NCI-H1105 treated with DMSO at 0.1 percent for 48 hours (cell line): ENCODE data around the gene S100A4.
"Not testable (repeated sequence)": the region's sequence is repeated elsewhere in the genome, so short reads cannot be mapped to it uniquely, and the experiment has no call there.

ENCODE experiments used
- DNase-seq: peaks from one replicate; lab custom pipeline; 2025; lab: John Stamatoyannopoulos, UW

Gene S100A4

DNA sequence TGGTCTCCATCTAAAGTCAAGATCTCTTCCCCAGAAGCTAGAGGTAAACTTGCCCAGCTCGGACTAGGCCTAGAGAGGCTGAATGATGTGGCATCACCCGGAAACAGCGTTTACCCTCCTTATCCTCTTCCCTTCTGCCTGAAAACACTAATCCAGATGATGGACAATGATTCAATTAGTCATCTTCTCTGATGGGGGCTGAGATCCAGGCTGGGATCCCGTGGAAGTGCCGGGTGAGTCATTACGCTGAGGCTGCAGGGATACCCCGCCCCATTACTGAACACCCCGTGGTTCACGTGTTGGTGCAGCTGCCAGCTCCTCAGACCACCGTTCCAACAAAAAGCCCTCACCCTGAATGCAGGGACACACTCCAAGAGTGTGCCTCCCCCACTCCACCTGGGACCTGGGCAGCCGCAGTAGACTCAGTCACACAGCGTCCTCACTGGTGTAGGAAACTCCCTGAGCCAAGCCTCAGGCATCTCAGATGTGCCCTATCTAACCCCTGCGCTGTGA lies 11.9 kb downstream of the S100A4 start:
- no peak for DNase-seq

DNA sequence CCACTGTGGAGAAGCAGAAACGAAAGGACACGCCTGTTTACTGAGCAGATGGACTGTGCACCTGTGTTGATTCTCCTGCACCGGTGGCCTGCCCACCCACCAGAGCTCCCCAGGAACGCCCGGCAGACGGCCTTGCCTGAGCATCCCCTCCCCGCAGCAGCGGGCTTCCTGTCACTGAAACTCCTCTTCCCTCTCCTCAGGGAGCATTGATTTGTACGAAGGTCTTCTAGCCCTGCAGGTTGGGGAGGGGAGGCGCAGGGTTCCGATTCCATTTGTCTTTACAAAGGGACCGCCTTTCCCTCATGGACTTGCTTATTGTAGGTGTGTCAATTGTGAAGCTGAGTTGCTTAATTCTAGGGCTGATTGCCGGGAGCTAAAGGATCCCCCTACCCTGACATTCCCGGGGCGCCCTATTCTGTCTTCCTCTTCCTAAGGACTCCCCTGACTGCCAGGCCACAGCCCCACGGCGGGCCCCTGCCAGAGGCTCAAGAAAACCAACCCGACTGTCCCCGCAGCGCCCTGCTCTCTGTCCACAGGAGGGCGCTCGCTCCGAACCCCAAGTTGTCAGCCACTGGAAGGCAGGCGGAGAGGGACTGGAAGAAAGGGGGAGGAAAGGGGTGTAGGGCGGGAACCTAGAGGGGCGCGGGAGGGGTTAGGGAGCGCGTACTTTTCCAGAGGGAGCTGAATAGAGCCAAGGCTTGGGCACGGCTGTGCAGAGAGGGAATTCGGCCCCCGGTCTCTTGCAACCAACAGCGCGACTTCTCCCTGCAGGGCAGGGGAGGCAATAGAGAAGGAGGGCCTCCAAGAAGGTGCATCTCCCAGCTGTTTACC lies 12.6 kb downstream of the S100A4 start:
- DNase-seq = no peak

DNA sequence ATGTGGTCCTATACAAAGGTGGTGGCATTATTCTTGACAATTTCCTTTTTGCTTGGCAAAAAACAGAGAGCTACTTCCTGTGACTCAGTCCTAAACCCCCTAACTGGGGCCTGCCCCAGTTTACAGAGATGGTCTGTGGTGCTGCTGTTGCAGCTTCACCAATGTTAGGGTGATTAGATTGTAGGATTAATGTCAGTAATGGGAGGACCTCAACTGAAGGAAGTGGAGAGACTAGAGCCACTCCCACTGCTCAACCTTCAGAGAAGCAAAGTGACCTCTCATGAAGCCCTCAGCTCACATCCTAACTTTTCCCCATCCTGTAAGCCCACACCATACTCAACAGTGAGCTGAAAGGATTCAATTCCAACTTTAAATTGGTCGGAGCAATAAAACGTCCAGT lies 13.4 kb downstream of the S100A4 start:
- no peak for DNase-seq

DNA sequence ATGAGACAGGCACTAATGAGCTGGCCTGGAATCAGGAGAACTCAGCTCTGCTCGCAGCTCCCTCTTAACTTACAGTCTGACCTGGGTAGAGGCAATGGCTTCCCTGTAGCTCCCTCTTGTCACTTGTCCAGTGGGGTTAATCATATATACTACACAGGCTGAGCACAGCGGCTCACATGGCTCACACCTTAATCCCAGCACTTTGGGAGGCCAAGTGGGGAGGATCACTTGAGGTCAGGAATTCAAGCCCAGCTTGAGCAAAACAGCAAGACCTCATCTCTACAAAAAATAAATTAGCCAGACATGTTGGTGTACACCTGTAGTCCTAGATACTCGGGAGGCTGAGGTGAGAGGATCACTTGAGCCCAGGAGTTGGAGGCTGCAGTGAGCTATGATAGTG lies 14.0 kb downstream of the S100A4 start:
- no peak for DNase-seq

DNA sequence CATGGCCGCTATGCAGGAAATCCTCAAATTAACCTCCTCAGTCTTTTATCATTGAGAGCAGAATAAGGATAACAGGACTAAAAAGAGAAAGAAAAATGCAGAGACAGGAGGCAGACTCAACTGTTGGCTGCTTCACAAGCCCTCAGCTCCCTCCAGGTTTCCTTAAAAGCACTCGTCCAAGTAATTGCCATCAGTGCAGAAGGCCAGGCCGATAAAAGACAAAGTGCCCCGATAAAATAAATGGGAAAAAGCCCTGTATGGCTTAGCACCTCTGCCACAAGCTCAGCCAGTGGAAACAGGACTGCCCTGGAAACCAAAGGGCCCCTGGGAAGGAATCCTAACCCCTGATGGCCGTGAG lies 17.9 kb downstream of the S100A4 start:
- no peak for DNase-seq

DNA sequence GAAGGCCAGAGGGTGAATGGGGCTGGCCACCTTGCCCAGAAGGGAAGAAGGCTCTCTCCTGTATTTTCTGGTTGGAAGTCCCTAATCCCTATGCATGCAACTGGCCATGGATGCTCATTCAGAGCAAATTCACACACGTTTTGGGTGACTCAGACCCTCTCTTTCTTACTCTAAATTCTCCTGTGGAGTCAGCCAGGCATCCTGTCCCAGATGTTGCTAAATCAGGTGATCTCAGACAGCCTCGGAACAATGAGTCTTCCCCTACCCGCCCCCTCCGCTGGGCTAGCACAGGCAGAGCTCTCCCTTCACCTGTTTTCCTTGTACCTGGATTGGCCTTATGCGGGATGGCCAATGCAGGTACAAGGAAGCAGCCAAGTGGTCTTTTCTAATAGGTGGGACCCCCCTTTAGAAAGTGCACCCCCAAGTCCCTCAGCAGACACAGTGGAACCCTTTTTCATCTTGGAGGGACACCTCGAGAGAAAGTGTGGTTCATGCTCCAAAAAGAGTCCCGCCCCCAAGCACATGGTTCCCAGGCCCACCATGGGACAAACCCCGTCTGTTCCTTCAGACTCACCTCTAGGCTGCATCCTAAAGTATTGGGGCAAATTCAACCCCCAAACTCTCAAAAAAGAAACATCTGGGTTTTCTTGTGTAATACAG lies 18.5 kb downstream of the S100A4 start:
- DNase-seq = no peak

DNA sequence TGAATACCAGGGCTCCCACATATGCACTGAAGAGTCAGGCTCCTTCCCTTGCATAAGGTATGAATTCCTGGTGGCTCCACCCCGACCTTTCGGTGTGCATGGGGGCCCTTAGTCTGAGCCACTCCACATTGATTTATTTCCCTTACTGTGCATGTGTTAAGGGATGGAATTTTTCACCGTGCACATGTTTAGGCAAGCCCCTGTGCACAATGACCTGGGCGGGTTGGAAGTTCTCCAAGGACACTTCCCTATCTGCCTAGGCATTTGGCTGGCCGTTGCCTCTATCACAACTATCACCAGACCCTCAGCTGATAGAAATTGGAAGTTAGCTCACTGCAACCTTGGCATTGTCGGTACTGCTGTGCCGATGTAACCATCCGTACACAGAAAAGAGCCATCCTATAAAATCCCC lies 19.5 kb downstream of the S100A4 start:
- DNase-seq = peak; percentile 92

DNA sequence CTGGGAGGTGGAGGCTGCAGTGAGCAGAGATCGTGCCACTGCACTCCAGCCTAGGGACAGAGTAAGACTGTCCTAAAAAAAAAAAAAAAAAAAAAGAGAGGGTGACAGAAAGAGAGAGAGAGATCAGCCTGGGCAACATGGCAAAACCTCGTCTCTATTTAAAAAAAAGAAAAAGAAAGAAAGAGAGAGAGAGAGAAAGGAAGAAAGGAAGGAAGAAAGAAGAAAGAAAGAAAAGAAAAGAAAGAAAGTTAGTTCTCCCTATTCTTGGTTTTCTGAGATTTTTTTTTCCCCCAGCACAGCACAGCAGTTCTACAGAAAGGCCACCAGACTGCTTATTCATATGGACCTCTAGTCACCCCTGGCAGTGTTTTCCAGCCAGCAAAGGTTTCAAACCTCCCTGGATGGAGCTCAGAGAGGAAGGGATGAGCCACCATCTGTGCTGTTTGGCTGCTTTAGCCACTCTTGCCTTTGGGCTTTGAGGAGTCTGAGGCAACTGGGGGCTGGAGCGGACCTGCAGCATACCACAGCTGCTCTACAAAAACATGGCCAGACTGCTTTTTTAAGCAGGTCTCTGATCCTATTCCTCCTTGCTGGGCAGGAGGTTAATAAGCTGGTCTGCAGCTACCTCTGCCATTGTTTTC lies 20.4 kb downstream of the S100A4 start:
- no peak for DNase-seq

GRCh38 chr1:153522353-153523048 lies 23.1 kb downstream of the S100A4 start:
- not testable (repeated sequence) for DNase-seq

DNA sequence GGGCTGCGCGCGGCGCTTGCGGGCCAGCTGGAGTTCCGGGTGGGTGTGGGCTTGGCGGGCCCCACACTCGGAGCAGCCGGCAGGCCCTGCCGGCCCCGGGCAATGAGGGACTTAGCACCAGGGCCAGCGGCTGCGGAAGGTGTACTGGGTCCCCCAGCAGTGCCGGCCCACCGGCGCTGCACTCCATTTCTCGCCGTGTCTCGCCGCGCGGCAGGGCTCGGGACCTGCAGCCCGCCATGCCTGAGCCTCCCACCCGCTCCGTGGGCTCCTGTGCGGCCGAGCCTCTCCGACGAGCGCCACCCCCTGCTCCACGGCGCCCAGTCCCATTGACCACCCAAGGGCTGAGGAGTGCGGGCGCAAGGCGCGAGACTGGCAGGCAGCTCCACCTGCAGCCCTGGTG lies 23.8 kb downstream of the S100A4 start:
- DNase-seq = not testable (repeated sequence)

GRCh38 chr1:153520818-153521476 lies 24.7 kb downstream of the S100A4 start:
- DNase-seq = no peak

GRCh38 chr1:153520137-153520691 lies 25.4 kb downstream of the S100A4 start:
- not testable (repeated sequence) for DNase-seq

GRCh38 chr1:153519242-153519641 lies 26.4 kb downstream of the S100A4 start:
- no peak for DNase-seq

GRCh38 chr1:153515504-153516394 lies 29.9 kb downstream of the S100A4 start:
- no peak for DNase-seq

DNA sequence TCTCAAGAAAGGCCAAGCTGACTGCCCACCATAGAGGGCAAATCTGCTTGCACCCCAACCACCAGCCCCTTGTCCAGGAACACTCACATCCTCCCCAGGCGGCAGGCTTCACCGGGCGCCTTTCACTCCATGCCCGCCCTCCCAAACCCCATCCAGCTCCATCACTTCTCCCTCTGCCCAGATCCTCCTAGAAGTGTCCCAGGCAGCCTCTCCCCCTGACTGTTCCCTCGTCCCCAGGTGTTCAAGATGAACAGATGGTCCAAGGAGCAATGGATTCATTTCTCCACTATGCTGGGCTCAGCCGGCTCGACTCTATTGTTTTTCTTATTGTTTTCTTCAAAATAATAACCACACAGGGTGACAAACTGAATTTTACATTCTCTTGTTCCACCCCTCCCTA lies 31.9 kb downstream of the S100A4 start:
- no peak for DNase-seq

DNA sequence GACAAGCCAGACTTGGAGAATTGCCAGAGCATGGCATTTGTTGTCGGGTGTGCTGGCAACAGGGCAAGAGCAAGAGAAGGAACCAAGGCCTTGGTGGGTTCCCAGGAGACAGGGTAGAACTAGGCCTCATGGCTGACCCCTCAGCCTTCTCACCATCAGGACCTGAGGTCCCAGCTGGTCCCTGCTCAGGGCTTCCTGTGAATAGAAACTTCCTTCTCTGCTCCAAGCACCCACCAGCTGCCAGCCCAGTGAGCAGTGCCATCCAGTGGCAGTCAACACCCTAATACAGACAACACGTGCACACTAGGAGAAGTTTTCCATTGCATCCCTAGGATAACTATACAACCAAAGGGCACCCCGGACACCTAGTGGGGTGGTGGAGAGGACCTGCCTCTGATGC lies 32.6 kb downstream of the S100A4 start:
- DNase-seq = no peak

GRCh38 chr1:153510984-153511410 lies 34.6 kb downstream of the S100A4 start:
- peak; percentile 73 for DNase-seq

DNA sequence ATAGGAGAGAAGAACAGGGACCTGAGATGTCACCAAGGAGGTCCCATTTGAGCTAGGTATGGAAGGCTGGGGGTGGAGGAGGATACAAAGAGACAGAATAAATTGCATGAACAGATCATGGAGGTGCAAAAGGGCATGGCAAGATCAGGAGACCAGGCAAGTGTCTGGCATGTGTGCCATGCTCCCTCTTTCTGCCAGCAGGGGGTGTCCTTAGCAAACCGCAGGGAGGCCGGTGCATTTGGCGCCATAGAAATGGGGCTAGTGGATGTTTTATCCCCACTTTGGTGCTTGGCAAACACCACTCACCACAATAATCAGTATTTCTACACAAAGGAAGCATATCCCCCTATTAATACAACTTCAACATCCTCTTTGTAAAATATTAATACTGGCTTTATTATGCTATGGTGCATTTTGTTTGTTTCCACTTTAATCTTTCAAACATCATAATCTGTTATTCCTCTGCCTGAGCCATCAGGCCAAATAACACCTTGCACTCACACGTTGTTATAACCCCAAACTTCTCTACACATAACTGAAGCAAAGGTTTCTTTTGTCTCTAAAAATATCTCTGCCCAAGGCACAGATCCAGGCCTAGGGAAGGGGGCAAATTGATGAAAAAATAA lies 35.8 kb downstream of the S100A4 start:
- peak; percentile 48 for DNase-seq

GRCh38 chr1:153509036-153509435 lies 36.6 kb downstream of the S100A4 start:
- no peak for DNase-seq
